Measurements from ENCODE around the gene MMP2.

Gene MMP2

DNA sequence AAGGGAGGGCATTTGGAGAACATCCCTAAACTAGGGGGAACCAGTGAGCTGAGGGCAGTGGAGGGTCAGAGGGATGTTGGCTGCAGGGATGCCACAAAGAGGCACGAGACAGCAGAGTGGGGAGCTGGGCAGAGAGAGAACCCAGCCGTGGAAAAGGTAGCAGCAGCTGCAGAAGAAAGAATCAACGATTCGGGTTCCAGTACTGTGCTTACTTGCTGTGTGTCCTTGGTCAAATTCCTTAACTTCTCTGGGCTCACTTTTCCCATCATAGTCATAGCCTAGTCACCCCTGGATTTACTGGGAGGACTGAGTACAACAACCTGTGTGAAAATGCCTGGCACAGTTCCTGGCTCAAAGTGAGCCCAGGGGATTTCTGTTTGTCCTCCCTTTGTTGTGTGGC, 12.8 kb upstream of the MMP2 start:
- no peaks in the 10 kb centered on the region for H3K9me3 ChIP-seq (replicated peaks; ENCODE audit: insufficient read depth, low read length)
- no peak overlapping the region for H3K4me2 ChIP-seq (ENCODE audit: low read depth, low read length)
- TF ChIP-seq CTCF (IDR thresholded peaks at IDR 0.05; ENCODE audit: low read length) = no peak
- TF ChIP-seq EZH2phosphoT487 (IDR thresholded peaks at IDR 0.05; ENCODE audit: low read length) = no peak
- no peak for TF ChIP-seq EZH2 (optimal IDR thresholded peaks at IDR 0.05; ENCODE audit: low read depth, low read length)
- DNase-seq = no peak
- H3K4me3 ChIP-seq (ENCODE audit: low read length) = no peak overlapping the region
- H3K9ac ChIP-seq (ENCODE audit: low read length) = no peak overlapping the region
- no peaks in the 10 kb centered on the region for H3K27me3 ChIP-seq (replicated peaks; ENCODE audit: insufficient read depth, low read length)
- H3K4me1 ChIP-seq (ENCODE audit: low read length) = no peaks in the 10 kb centered on the region
- no peaks in the 10 kb centered on the region for H4K20me1 ChIP-seq (ENCODE audit: insufficient read depth, low read length)
- H3K9me2 ChIP-seq (replicated peaks; ENCODE audit: insufficient read depth, low read length) = no peaks in the 10 kb centered on the region
- H3K27ac ChIP-seq (ENCODE audit: low read length) = no peak overlapping the region
- H2AFZ ChIP-seq (ENCODE audit: low read length) = no peak overlapping the region
- H3K79me2 ChIP-seq (ENCODE audit: low read length) = no peaks in the 10 kb centered on the region
- H3F3A ChIP-seq (ENCODE audit: insufficient read depth, low read length) = no peaks in the 10 kb centered on the region
- no peaks in the 10 kb centered on the region for H3K36me3 ChIP-seq (replicated peaks; ENCODE audit: insufficient read depth, low read length)

GRCh38 chr16:55467898-55468297, 11.1 kb upstream of the MMP2 start:
- Histone ChIP-seq H3K36me3 (replicated peaks; ENCODE audit: insufficient read depth, low read length) (no peaks in the 10 kb centered on the region), H3K4me2 (ENCODE audit: low read depth, low read length) (no peak overlapping the region), H3K9me3 (replicated peaks; ENCODE audit: insufficient read depth, low read length) (no peaks in the 10 kb centered on the region), H3K27me3 (replicated peaks; ENCODE audit: insufficient read depth, low read length) (no peaks in the 10 kb centered on the region), H3K9ac (ENCODE audit: low read length) (no peak overlapping the region), H2AFZ (ENCODE audit: low read length) (no peak overlapping the region), H3K4me3 (ENCODE audit: low read length) (no peak overlapping the region), H3K27ac (ENCODE audit: low read length) (no peak overlapping the region), H4K20me1 (ENCODE audit: insufficient read depth, low read length) (no peaks in the 10 kb centered on the region), H3F3A (ENCODE audit: insufficient read depth, low read length) (no peaks in the 10 kb centered on the region), H3K9me2 (replicated peaks; ENCODE audit: insufficient read depth, low read length) (no peaks in the 10 kb centered on the region), H3K4me1 (ENCODE audit: low read length) (no peaks in the 10 kb centered on the region), H3K79me2 (ENCODE audit: low read length) (no peaks in the 10 kb centered on the region)
- TF ChIP-seq CTCF (IDR thresholded peaks at IDR 0.05; ENCODE audit: low read length) (no peak), EZH2 (optimal IDR thresholded peaks at IDR 0.05; ENCODE audit: low read depth, low read length) (no peak), EZH2phosphoT487 (IDR thresholded peaks at IDR 0.05; ENCODE audit: low read length) (no peak)
- DNase-seq = no peak

DNA sequence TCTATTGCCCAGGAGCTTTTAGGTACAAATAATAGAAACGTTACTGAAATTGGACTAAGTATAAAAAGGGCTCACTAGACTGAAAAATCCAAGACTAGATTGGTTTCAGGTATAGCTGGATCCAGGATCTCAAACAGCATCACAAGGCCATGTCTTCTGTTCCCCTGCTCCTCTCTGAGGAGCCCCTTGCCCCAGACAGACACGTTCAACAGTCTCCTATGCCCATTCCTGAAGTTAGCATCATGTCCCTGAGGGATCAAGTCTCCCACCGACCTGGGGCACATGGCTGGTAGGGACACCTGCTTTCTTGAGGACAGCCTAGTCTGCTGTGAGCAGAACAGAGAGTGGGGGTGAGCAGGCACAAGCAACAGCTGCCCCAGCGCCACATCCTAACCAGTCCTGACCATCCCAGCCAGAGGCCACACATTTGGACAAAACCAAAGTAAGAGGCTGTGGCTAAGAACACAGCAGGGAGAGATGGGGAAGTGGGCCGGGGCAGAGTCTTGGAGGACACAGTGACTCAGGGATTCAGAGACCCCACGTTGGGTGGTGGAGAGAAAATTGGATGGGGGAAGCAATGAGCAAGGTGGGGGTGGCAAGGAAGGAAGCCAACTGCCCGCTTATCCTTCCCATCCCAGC, 10.5 kb upstream of the MMP2 start:
- H3K27me3 ChIP-seq (replicated peaks; ENCODE audit: insufficient read depth, low read length) = no peaks in the 10 kb centered on the region
- TF ChIP-seq EZH2phosphoT487 (IDR thresholded peaks at IDR 0.05; ENCODE audit: low read length) (no peak), CTCF (IDR thresholded peaks at IDR 0.05; ENCODE audit: low read length) (no peak), EZH2 (optimal IDR thresholded peaks at IDR 0.05; ENCODE audit: low read depth, low read length) (no peak)
- H3K4me1 ChIP-seq (ENCODE audit: low read length) = no peaks in the 10 kb centered on the region
- H3F3A ChIP-seq (ENCODE audit: insufficient read depth, low read length) = no peaks in the 10 kb centered on the region
- no peak overlapping the region for H3K9ac ChIP-seq (ENCODE audit: low read length)
- no peaks in the 10 kb centered on the region for H3K79me2 ChIP-seq (ENCODE audit: low read length)
- no peak overlapping the region for H3K4me2 ChIP-seq (ENCODE audit: low read depth, low read length)
- no peaks in the 10 kb centered on the region for H3K36me3 ChIP-seq (replicated peaks; ENCODE audit: insufficient read depth, low read length)
- no peak for DNase-seq
- no peaks in the 10 kb centered on the region for H3K9me2 ChIP-seq (replicated peaks; ENCODE audit: insufficient read depth, low read length)
- no peak overlapping the region for H3K27ac ChIP-seq (ENCODE audit: low read length)
- no peaks in the 10 kb centered on the region for H4K20me1 ChIP-seq (ENCODE audit: insufficient read depth, low read length)
- H2AFZ ChIP-seq (ENCODE audit: low read length) = no peak overlapping the region
- H3K4me3 ChIP-seq (ENCODE audit: low read length) = no peak overlapping the region
- no peaks in the 10 kb centered on the region for H3K9me3 ChIP-seq (replicated peaks; ENCODE audit: insufficient read depth, low read length)
